CD4-positive, CD25-positive, alpha-beta regulatory T cell (primary cell): ENCODE data around the gene PMF1. TPM values are rescaled to one million over a fixed set of nuclear protein-coding genes. Genes with fewer than 3 reads are reported as not detected.
A peak's percentile ranks its signal among the peaks of the same experiment; 100 is the strongest.

Source experiments
- ATAC-seq, 2 donors: fragments of 150-1000 bp; cut with Tn5 transposase; one replicate each; pipeline ENCODE4 v1.10.0; 2021; ENCODE audit warnings: low read depth in 2 of 2, moderate number of reproducible peaks in 2 of 2, moderate library complexity in 1 of 2
- DNase-seq, 3 donors: peaks; one replicate each; pipeline versions ENCODE4 v3.0.0 to v3.0.0-alpha.2; 2012 to 2022; ENCODE audit warnings: mixed read lengths in 1 of 3
- H3K27ac ChIP-seq: one replicate; pipeline ENCODE4 v1.7.0; 2013; ENCODE audit warnings: mild to moderate bottlenecking, low read length; ENCODE audit not compliant: insufficient read depth, poor library complexity, severe bottlenecking
- H3K27me3 ChIP-seq: one replicate; pipeline ENCODE4 v1.7.0; 2013; ENCODE audit warnings: low read length; ENCODE audit not compliant: control insufficient read depth, insufficient read depth
- H3K36me3 ChIP-seq: one replicate; pipeline ENCODE4 v1.7.0; 2013; ENCODE audit warnings: mild to moderate bottlenecking, low read length, moderate library complexity; ENCODE audit not compliant: control insufficient read depth, insufficient read depth
- H3K4me1 ChIP-seq: 2 replicates; pipeline ENCODE4 v1.7.0; 2013; ENCODE audit warnings: mild to moderate bottlenecking, low read length; ENCODE audit not compliant: insufficient read depth, control insufficient read depth, poor library complexity, severe bottlenecking
- H3K4me3 ChIP-seq: one replicate; pipeline ENCODE4 v1.7.0; 2013; ENCODE audit warnings: low read depth, mild to moderate bottlenecking, low read length, moderate library complexity
- H3K9me3 ChIP-seq, 2 experiments: 1 replicate in 1 of 2; 2 replicates in 1 of 2; pipeline ENCODE4 v1.7.0; 2013; ENCODE audit warnings: low read length in 2 of 2, mild to moderate bottlenecking in 1 of 2, moderate library complexity in 1 of 2; ENCODE audit not compliant: control insufficient read depth in 2 of 2
- H3K27ac Mint-ChIP-seq, 3 donors: one replicate each; pipeline ENCODE4 v1.8.0; 2020 to 2022; ENCODE audit warnings: mild to moderate bottlenecking in 3 of 3, mixed read lengths in 3 of 3, moderate library complexity in 2 of 3
- H3K27me3 Mint-ChIP-seq: one replicate; pipeline ENCODE4 v1.8.0; 2022; ENCODE audit warnings: mild to moderate bottlenecking, mixed read lengths
- H3K36me3 Mint-ChIP-seq: one replicate; pipeline ENCODE4 v1.8.0; 2020; ENCODE audit warnings: mixed read lengths
- H3K4me1 Mint-ChIP-seq, 4 donors: one replicate each; pipeline ENCODE4 v1.8.0; 2020 to 2022; ENCODE audit warnings: mixed read lengths in 4 of 4, mild to moderate bottlenecking in 1 of 4
- H3K4me3 Mint-ChIP-seq, 4 donors: one replicate each; pipeline ENCODE4 v1.8.0; 2020 to 2022; ENCODE audit warnings: mild to moderate bottlenecking in 4 of 4, mixed read lengths in 4 of 4, moderate library complexity in 3 of 4
- H3K9me3 Mint-ChIP-seq, 7 donors: one replicate each; pipeline ENCODE4 v1.8.0; 2020 to 2022; ENCODE audit warnings: mixed read lengths in 7 of 7, mild to moderate bottlenecking in 3 of 7, moderate library complexity in 2 of 7
- polyA plus RNA-seq, 4 donors: library from polyadenylated mRNA; unstranded; fragments of 300-500 nt; fragmentation: Illumina TruSeq; gene quantifications; one replicate each; pipeline ENCODE4 v1.2.3, GENCODE V29; 2021
- total RNA-seq: library from RNA; stranded (reverse); gene quantifications from one replicate; pipeline ENCODE4 v1.2.3, GENCODE V29; 2022

PMF1 gene
- total and polyA plus RNA-seq, 5 donors from 2014 or later: 69.3 to 89.9 (median 88.5) TPM

GRCh38 chr1:156193208-156193487 is 19.7 kb upstream of the PMF1 start:
- H3K9me3 Mint-ChIP-seq: peaks cover 0 to 2% (median 0%) of the 10 kb centered on the region in 7 donors
- H3K27ac Mint-ChIP-seq: peak overlapping the region in 2 of 3 donors; percentile 97 to 98
- H3K27me3 Mint-ChIP-seq: peaks cover 5% of the 10 kb centered on the region
- ATAC-seq (no peak), DNase-seq (no peak)
- Histone ChIP-seq H3K27ac (peak overlapping the region; percentile 73), H3K36me3 (peaks cover 5% of the 10 kb centered on the region), H3K4me1 (peaks cover 23% of the 10 kb centered on the region), H3K9me3 (no peaks in the 10 kb centered on the region), H3K4me3 (peak overlapping the region; percentile 95), H3K27me3 (no peaks in the 10 kb centered on the region)
- peaks cover 11% of the 10 kb centered on the region for H3K36me3 Mint-ChIP-seq
- peak overlapping the region; percentile 92 to 99 (median 96) for H3K4me3 Mint-ChIP-seq
- peaks cover 11 to 52% (median 25%) of the 10 kb centered on the region in 4 donors for H3K4me1 Mint-ChIP-seq

DNA sequence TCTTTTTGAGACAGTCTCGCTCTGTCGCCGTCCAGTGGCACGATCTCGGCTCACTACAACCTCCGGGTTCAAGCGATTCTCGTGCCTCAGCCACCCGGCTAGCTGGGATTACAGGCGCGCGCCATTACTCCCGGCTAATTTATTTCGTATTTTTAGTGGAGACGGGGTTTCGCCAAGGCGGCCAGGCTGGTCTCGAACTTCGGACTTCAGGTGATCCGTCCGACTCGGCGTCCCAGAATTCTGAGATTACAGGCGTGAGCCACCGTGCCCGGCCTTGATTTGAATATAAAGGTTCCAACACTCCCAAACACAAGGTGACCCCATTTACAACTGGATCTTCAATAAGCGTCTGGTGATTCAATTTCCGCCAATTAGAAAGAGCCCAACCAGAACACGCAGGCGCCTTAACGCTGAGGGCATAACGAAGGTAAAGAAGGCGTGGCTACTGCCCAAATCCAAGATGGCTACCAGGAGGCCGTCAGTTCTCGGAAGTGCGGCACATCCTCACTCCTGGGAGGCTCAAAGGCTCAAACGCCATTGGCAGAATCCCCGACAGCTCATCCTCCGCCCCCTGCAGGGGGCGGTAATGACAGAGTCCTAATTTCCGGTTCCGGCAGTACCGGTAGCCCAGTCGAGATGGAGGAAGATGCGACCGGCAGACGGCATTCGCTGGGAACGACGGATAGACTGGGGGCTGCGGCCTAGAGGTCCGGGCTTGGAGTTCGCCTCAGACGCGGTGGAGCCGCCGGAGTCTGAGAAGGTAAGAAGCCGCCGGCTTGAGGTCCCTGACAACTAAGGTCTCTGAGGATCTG is 19.1 kb upstream of the PMF1 start, which contains the start of gene SLC25A44:
Gene SLC25A44, plus strand, starts transcription at position 617 of the 812 bp plus-strand sequence. CDS start 5,744 bp downstream, outside the sequence.
- Histone ChIP-seq H3K9me3 (no peaks in the 10 kb centered on the region), H3K36me3 (peaks cover 5% of the 10 kb centered on the region), H3K27ac (peak within 1 kb of the TSS; percentile 78), H3K4me1 (peaks cover 23% of the 10 kb centered on the region), H3K4me3 (peak within 1 kb of the TSS; percentile 95), H3K27me3 (no peaks in the 10 kb centered on the region)
- Mint-ChIP-seq H3K27me3 (peaks cover 5% of the 10 kb centered on the region), H3K4me3 (peak within 1 kb of the TSS; percentile 92 to 99 (median 96)), H3K9me3 (peaks cover 0 to 2% (median 0%) of the 10 kb centered on the region in 7 donors), H3K4me1 (peaks cover 11 to 57% (median 27%) of the 10 kb centered on the region in 4 donors), H3K36me3 (peaks cover 11% of the 10 kb centered on the region), H3K27ac (peak within 1 kb of the TSS; percentile 97 to 98 (median 98))
- DNase-seq (peak; percentile 96 to 99 (median 99)), ATAC-seq (peak; percentile 98 to 99)

DNA sequence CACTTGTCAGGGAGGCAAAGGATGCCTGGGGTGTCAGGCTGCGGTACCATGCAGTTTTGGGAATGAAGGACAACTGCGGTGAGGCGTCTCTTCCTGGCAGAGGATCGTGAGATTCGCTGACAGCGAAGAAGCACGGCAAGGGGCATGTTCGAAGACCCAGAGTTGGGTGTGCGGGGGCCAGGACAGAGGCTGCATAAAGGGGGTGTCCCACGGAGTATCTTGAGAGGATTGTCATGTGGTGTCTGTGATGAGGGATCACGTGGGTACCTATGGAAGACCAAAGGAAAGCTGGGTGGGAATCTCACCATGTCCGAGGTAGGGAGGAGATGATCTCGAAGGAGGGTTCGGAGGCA is 18.5 kb upstream of the PMF1 start:
- no peak for DNase-seq

DNA sequence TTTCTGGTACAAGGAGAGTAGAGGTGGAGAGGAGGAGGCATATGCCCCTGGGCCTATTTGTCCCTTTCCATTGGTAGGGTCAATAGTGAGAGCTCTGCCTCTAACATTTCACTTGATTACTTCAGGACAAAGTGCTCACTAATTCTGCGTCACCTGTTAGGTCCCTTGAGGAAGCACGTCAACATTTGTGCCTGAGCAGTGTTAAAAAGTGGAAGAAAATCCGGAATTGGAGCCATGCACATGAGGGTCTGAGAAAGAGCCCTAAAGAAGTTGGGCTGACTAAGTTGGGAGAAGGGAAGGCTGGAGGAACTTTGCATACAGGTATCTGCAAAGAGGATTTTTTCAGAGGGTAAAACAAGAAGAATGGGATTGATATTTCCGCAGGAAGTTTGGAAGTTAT is 17.0 kb upstream of the PMF1 start:
- Mint-ChIP-seq H3K27ac (peak overlapping the region in 2 of 3 donors; percentile 8 to 81), H3K4me3 (peak overlapping the region; percentile 59 to 96 (median 64)), H3K4me1 (peaks cover 11 to 77% (median 35%) of the 10 kb centered on the region in 4 donors), H3K27me3 (no peaks in the 10 kb centered on the region), H3K9me3 (no peaks in the 10 kb centered on the region), H3K36me3 (peaks cover 21% of the 10 kb centered on the region)
- H3K27ac ChIP-seq: no peak overlapping the region
- H3K36me3 ChIP-seq: peaks cover 19% of the 10 kb centered on the region
- H3K9me3 ChIP-seq: no peaks in the 10 kb centered on the region
- peak overlapping the region; percentile 1 for H3K4me3 ChIP-seq
- H3K4me1 ChIP-seq: peaks cover 43% of the 10 kb centered on the region
- DNase-seq (no peak), ATAC-seq (no peak)
- no peaks in the 10 kb centered on the region for H3K27me3 ChIP-seq

More for the DNA sequence above, 18.5 kb upstream of the PMF1 start:
- H3K36me3 Mint-ChIP-seq: peaks cover 11% of the 10 kb centered on the region
- Histone ChIP-seq H3K27ac (peak overlapping the region; percentile 78), H3K9me3 (no peaks in the 10 kb centered on the region), H3K27me3 (no peaks in the 10 kb centered on the region), H3K4me1 (peaks cover 29% of the 10 kb centered on the region), H3K4me3 (peak overlapping the region; percentile 95), H3K36me3 (peaks cover 6% of the 10 kb centered on the region)
- no peak for ATAC-seq
- peaks cover 5% of the 10 kb centered on the region for H3K27me3 Mint-ChIP-seq
- peaks cover 11 to 63% (median 29%) of the 10 kb centered on the region in 4 donors for H3K4me1 Mint-ChIP-seq
- peaks cover 0 to 2% (median 0%) of the 10 kb centered on the region in 7 donors for H3K9me3 Mint-ChIP-seq
- H3K4me3 Mint-ChIP-seq: peak overlapping the region; percentile 92 to 99 (median 96)
- peak overlapping the region; percentile 97 to 98 (median 98) for H3K27ac Mint-ChIP-seq

DNA sequence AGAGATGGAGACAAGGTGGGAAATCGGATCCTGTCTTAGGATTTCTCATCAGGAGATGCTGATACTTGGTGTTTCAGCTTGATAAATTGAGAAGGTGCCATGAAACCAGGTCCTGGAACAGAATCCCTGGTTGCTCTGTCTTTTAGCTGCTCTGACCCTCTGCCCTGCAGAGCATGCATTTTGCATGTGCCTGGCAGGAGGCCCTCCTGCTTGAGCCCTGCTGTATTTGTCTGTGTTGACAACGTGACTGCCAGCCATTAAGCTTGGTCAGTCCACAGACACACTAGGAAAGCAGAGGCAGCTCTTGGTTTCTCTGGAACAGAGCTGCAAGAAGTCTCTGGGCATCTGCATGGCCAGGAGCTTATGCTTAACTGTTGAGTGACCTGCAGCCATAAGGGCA is 16.4 kb upstream of the PMF1 start:
- peaks cover 48% of the 10 kb centered on the region for H3K4me1 ChIP-seq
- H3K27me3 ChIP-seq: no peaks in the 10 kb centered on the region
- peak overlapping the region in 2 of 4 donors; percentile 38 to 59 for H3K4me3 Mint-ChIP-seq
- peaks cover 21% of the 10 kb centered on the region for H3K36me3 Mint-ChIP-seq
- H3K27me3 Mint-ChIP-seq: no peaks in the 10 kb centered on the region
- no peak overlapping the region for H3K27ac Mint-ChIP-seq
- H3K4me3 ChIP-seq: no peak overlapping the region
- H3K9me3 ChIP-seq: no peaks in the 10 kb centered on the region
- peaks cover 11 to 77% (median 35%) of the 10 kb centered on the region in 4 donors for H3K4me1 Mint-ChIP-seq
- no peaks in the 10 kb centered on the region for H3K9me3 Mint-ChIP-seq
- H3K36me3 ChIP-seq: peaks cover 23% of the 10 kb centered on the region
- ATAC-seq (no peak), DNase-seq (no peak)
- H3K27ac ChIP-seq: no peak overlapping the region

GRCh38 chr1:156198831-156199349 is 13.9 kb upstream of the PMF1 start:
- Histone ChIP-seq H3K27ac (peak overlapping the region; percentile 47), H3K27me3 (no peaks in the 10 kb centered on the region), H3K4me3 (peak overlapping the region; percentile 13), H3K9me3 (no peaks in the 10 kb centered on the region), H3K36me3 (peaks cover 40% of the 10 kb centered on the region), H3K4me1 (peaks cover 51% of the 10 kb centered on the region)
- no peaks in the 10 kb centered on the region for H3K27me3 Mint-ChIP-seq
- ATAC-seq (peak; percentile 17 to 30), DNase-seq (peak in 1 of 3 donors; percentile 44)
- peaks cover 20% of the 10 kb centered on the region for H3K36me3 Mint-ChIP-seq
- peaks cover 8 to 65% (median 28%) of the 10 kb centered on the region in 4 donors for H3K4me1 Mint-ChIP-seq
- H3K4me3 Mint-ChIP-seq: peak overlapping the region; percentile 18 to 79 (median 54)
- peak overlapping the region; percentile 73 to 98 (median 75) for H3K27ac Mint-ChIP-seq
- H3K9me3 Mint-ChIP-seq: no peaks in the 10 kb centered on the region

DNA sequence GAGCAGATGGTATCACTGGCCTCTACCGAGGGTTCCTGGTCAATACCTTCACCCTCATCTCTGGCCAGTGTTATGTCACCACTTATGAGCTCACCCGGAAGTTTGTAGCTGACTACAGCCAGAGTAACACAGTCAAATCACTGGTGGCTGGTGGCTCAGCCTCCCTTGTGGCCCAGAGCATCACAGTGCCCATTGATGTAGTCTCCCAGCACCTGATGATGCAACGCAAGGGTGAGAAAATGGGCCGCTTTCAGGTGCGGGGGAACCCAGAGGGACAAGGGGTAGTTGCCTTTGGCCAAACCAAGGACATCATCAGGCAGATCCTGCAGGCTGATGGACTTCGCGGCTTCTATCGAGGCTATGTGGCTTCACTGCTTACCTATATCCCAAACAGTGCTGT is 12.8 kb upstream of the PMF1 start:
- peak overlapping the region in 1 of 4 donors; percentile 41 for H3K4me3 Mint-ChIP-seq
- H3K27ac Mint-ChIP-seq: peak overlapping the region in 2 of 3 donors; percentile 66 to 94

More for the DNA sequence above, 12.8 kb upstream of the PMF1 start:
- no peaks in the 10 kb centered on the region for H3K27me3 Mint-ChIP-seq
- no peaks in the 10 kb centered on the region for H3K9me3 ChIP-seq
- no peak overlapping the region for H3K4me3 ChIP-seq
- H3K36me3 ChIP-seq: peaks cover 44% of the 10 kb centered on the region
- H3K9me3 Mint-ChIP-seq: no peaks in the 10 kb centered on the region
- H3K4me1 Mint-ChIP-seq: peaks cover 5 to 56% (median 24%) of the 10 kb centered on the region in 4 donors
- no peaks in the 10 kb centered on the region for H3K27me3 ChIP-seq
- ATAC-seq: no peak
- H3K36me3 Mint-ChIP-seq: peaks cover 19% of the 10 kb centered on the region
- no peak for DNase-seq
- peaks cover 42% of the 10 kb centered on the region for H3K4me1 ChIP-seq
- no peak overlapping the region for H3K27ac ChIP-seq
